Smooth muscle cell (in vitro differentiated cells): ENCODE measurements around the gene APOBEC3A. TPM values are rescaled to one million over a fixed set of nuclear protein-coding genes. Genes with fewer than 3 reads are reported as not detected.
"Not testable (repeated sequence)": the region's sequence is repeated elsewhere in the genome, so short reads cannot be mapped to it uniquely, and the experiment has no call there.

ENCODE experiments used
- DNase-seq: peaks from one replicate; lab custom pipeline; 2025; ENCODE audit not compliant: unreplicated experiment; lab: John Stamatoyannopoulos, UW
- H2AFZ ChIP-seq: fragments of 200-600 bp; sonication (generic); 2 replicates; pipeline ENCODE4 v1.6.0; 2016; ENCODE audit warnings: antibody characterized with exemption, low read depth, mild to moderate bottlenecking
- H3F3A ChIP-seq: fragments of 200-600 bp; sonication (generic); 2 replicates; pipeline ENCODE4 v1.6.0; 2017; ENCODE audit warnings: antibody characterized with exemption, low read depth
- H3K27ac ChIP-seq: fragments of 200-600 bp; sonication (generic); 2 replicates; pipeline ENCODE4 v1.5.1; 2016; ENCODE audit warnings: low read depth, mild to moderate bottlenecking
- H3K27me3 ChIP-seq: fragments of 200-600 bp; sonication (generic); 2 replicates; pipeline ENCODE4 v1.6.1; 2016; ENCODE audit warnings: low read depth, mild to moderate bottlenecking
- H3K36me3 ChIP-seq: fragments of 200-600 bp; sonication (generic); 2 replicates; pipeline ENCODE4 v1.5.1; 2016; ENCODE audit warnings: low read depth
- H3K4me1 ChIP-seq: fragments of 200-600 bp; sonication (generic); 2 replicates; pipeline ENCODE4 v1.5.1; 2016; ENCODE audit warnings: low read depth
- H3K4me2 ChIP-seq: fragments of 200-600 bp; sonication (generic); 2 replicates; pipeline ENCODE4 v1.6.0; 2016; ENCODE audit warnings: mild to moderate bottlenecking
- H3K4me3 ChIP-seq: fragments of 200-600 bp; sonication (generic); 2 replicates; pipeline ENCODE4 v1.5.1; 2016; ENCODE audit warnings: mild to moderate bottlenecking
- H3K79me2 ChIP-seq: fragments of 200-600 bp; sonication (generic); 2 replicates; pipeline ENCODE4 v1.6.0; 2016; ENCODE audit warnings: low read depth, mild to moderate bottlenecking
- H3K9ac ChIP-seq: fragments of 200-600 bp; sonication (generic); 2 replicates; pipeline ENCODE4 v1.6.0; 2016; ENCODE audit warnings: low read depth
- H3K9me3 ChIP-seq: fragments of 200-600 bp; sonication (generic); replicated peaks from 2 replicates; pipeline ENCODE4 v1.5.1; 2016; ENCODE audit warnings: low read depth
- H4K20me1 ChIP-seq: fragments of 200-600 bp; sonication (generic); 2 replicates; pipeline ENCODE4 v1.6.0; 2016; ENCODE audit warnings: low read depth
- CTCF ChIP-seq: fragments of 200-600 bp; sonication (generic); IDR thresholded peaks from 2 replicates; pipeline ENCODE4 v1.5.1; 2017; ENCODE audit warnings: borderline replicate concordance, mild to moderate bottlenecking, antibody characterized with exemption; ENCODE audit not compliant: insufficient read depth, poor library complexity, severe bottlenecking
- WGBS: methylation state at CpG from one replicate; pipeline ENCODE4 v1.1.7; 2016; ENCODE audit warnings: low lambda C conversion rate; 5-methylcytosine and 5-hydroxymethylcytosine counted together
- polyA plus RNA-seq: library from polyadenylated mRNA; unstranded; fragments of >200 nt; fragmentation: Nextera tagmentation; extraction: Ambion mirVana; gene quantifications from 2 replicates; pipeline ENCODE4 v1.2.1, GENCODE V29; 2016
- total RNA-seq: library from RNA; depleted of rRNA; stranded (reverse); fragments of >200 nt; gene quantifications from 2 replicates; pipeline ENCODE4 v1.2.3, GENCODE V29; 2014

The APOBEC3A gene
- total and polyA plus RNA-seq, 2 experiments from 2014 or later: 0.18 TPM; not detected in 1

- no peak for DNase-seq
- 96% methylated on average over 3 of the region's 3 CpGs for WGBS
- no peak for TF ChIP-seq CTCF
Measured at GRCh38 chr22:38997518-38997917, 40.1 kb downstream of the APOBEC3A start.

GRCh38 chr22:39003165-39003638, 45.8 kb downstream of the APOBEC3A start:
- H2AFZ ChIP-seq: no peak overlapping the region
- no peak overlapping the region for H3K4me3 ChIP-seq
- H3K27me3 ChIP-seq: no peaks in the 10 kb centered on the region
- DNase-seq: peak; percentile 14
- no peaks in the 10 kb centered on the region for H4K20me1 ChIP-seq
- no peaks in the 10 kb centered on the region for H3K4me1 ChIP-seq
- no peaks in the 10 kb centered on the region for H3F3A ChIP-seq
- no peak overlapping the region for H3K9ac ChIP-seq
- 38% methylated on average over 7 of the region's 7 CpGs for WGBS
- TF ChIP-seq CTCF: peak; percentile 78
- no peaks in the 10 kb centered on the region for H3K9me3 ChIP-seq
- no peaks in the 10 kb centered on the region for H3K36me3 ChIP-seq
- H3K4me2 ChIP-seq: no peak overlapping the region
- no peak overlapping the region for H3K27ac ChIP-seq
- H3K79me2 ChIP-seq: no peaks in the 10 kb centered on the region

More at GRCh38 chr22:38997518-38997917, 40.1 kb downstream of the APOBEC3A start:
- no peaks in the 10 kb centered on the region for H3K9me3 ChIP-seq
- no peak overlapping the region for H3K9ac ChIP-seq
- H3K27me3 ChIP-seq: no peaks in the 10 kb centered on the region
- H3K79me2 ChIP-seq: no peaks in the 10 kb centered on the region
- H3K27ac ChIP-seq: no peak overlapping the region
- H2AFZ ChIP-seq: no peak overlapping the region
- H3K4me3 ChIP-seq: no peak overlapping the region
- no peak overlapping the region for H3K4me2 ChIP-seq
- H3K36me3 ChIP-seq: no peaks in the 10 kb centered on the region
- no peaks in the 10 kb centered on the region for H4K20me1 ChIP-seq
- no peaks in the 10 kb centered on the region for H3K4me1 ChIP-seq
- no peaks in the 10 kb centered on the region for H3F3A ChIP-seq

GRCh38 chr22:39007177-39007576, 49.8 kb downstream of the APOBEC3A start:
- no peaks in the 10 kb centered on the region for H4K20me1 ChIP-seq
- no peak overlapping the region for H3K4me3 ChIP-seq
- H2AFZ ChIP-seq: no peak overlapping the region
- no peak for DNase-seq
- no peaks in the 10 kb centered on the region for H3K9me3 ChIP-seq
- no peaks in the 10 kb centered on the region for H3F3A ChIP-seq
- no peak for TF ChIP-seq CTCF
- H3K4me2 ChIP-seq: no peak overlapping the region
- no peaks in the 10 kb centered on the region for H3K27me3 ChIP-seq
- H3K27ac ChIP-seq: no peak overlapping the region
- 95% methylated on average over 5 of the region's 5 CpGs for WGBS
- H3K79me2 ChIP-seq: no peaks in the 10 kb centered on the region
- H3K36me3 ChIP-seq: no peaks in the 10 kb centered on the region
- no peak overlapping the region for H3K9ac ChIP-seq
- H3K4me1 ChIP-seq: no peaks in the 10 kb centered on the region

- not testable (repeated sequence) for H3K36me3 ChIP-seq, H2AFZ ChIP-seq, H3F3A ChIP-seq, H3K9me3 ChIP-seq, H3K4me1 ChIP-seq, H3K4me3 ChIP-seq, H3K4me2 ChIP-seq, H3K27ac ChIP-seq, H3K9ac ChIP-seq, H4K20me1 ChIP-seq, H3K27me3 ChIP-seq, DNase-seq, H3K79me2 ChIP-seq
- 99% methylated on average over 8 of the region's 8 CpGs for WGBS
Measured at GRCh38 chr22:39008271-39008850, 51.0 kb downstream of the APOBEC3A start.
